ENCODE results near the gene WNT9B.

The WNT9B gene

DNA sequence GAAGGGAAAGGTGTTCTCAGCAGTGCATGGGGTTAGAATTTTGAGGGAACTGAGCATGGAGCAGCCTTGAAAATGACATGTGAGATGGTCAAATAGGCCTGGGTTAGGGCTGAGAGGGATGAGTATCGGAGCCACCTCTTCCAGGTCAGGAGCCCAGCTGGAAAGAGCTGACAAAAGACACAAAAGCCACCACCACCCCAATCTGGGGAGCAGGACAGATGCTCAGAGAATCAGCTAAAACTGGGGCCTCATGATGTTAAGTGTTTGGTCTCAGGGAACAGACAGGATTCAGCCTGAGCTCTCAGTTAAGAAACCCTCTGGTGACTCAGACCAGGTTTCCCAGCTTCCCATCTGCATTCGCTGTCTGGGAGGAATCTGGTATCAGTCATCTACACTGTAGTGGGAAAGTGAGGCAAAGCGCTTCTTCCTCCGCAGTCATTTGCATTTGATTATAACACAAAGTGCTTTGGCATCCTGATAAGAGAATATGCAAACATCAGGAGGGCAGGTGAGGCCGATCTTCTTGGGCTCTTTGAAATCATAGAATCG is 2.6 kb downstream of the WNT9B start:
- no peak for DNase-seq (ENCODE audit: low read depth in 2 of 2)

DNA sequence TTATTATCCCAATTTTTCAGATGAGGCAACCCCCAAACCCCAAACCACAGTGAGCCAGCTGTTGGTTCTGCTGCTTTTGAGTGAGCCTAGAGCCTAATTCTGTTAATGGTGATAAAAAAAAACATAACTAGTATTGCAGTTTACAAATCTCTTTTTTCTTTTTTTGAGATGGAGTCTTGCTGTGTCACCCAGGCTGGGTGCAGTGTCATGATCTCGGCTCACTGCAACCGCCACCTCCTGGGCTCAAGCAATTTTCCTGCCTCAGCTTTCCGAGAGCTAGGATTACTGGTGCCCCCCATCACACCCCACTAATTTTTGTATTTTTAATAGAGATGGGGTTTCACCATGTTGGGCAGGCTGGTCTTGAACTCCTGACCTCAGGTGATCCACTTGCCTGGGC is 3.1 kb downstream of the WNT9B start:
- DNase-seq (ENCODE audit: low read depth in 2 of 2): no peak

DNA sequence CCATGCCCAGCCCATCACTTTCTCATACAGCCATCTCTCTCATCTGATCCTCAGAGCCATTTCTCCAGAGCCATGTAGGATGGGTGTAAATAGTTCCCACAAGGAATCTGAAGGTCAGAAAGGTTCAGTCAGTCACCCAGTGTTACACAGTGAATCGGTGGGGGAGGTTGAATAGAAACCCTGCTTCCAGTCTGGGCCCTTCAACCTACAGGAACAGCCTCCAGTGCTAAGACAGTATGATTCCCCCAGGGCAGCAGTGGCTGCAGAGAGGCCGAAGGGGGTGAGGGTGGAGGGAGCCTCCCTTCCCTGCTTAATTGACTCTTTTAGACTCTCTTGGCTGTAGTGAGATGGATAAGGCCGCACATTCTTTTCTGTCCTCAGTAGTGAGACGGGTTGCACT is 3.6 kb downstream of the WNT9B start:
- no peak for DNase-seq (ENCODE audit: low read depth in 2 of 2)

DNA sequence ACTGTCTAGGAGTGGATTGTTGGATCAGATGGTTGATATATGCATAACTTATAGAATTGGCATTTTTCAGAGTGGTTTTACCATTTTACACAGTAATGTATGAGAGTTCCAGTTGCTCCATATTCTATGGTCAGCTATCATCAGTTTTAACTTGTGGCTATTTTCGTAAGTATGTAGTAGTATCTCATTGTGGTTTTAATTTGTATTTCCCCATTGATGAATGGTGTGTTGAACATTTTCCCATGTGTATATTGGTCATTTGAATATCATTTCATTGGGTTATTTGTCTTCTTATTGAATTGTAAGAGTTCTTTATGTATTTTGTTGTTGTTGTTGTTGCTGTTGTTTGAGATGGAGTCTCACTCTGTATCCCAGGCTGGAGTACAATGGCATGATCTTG is 6.2 kb downstream of the WNT9B start:
- DNase-seq (ENCODE audit: low read depth in 2 of 2): no peak

DNA sequence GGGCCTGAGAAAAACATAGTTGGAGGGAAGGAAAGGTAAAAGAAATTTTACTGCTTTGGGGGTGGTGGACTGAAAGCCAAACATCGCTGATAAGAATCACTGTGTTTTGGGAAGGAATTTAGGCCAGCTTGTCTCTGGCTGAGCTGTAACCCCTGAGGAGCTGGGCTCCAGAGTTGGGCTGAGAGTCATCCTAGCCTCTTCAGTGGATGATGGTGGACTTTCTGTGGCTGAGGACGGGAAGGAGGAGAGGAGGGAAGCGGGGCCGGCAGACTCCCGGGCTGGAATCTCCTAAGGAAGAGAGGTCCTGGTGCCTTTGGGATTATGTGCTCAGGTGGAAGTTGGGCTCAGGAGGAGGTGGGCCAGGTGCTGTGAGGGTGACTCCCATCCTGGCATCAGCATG is 8.6 kb downstream of the WNT9B start:
- DNase-seq (ENCODE audit: low read depth in 2 of 2): no peak

DNA sequence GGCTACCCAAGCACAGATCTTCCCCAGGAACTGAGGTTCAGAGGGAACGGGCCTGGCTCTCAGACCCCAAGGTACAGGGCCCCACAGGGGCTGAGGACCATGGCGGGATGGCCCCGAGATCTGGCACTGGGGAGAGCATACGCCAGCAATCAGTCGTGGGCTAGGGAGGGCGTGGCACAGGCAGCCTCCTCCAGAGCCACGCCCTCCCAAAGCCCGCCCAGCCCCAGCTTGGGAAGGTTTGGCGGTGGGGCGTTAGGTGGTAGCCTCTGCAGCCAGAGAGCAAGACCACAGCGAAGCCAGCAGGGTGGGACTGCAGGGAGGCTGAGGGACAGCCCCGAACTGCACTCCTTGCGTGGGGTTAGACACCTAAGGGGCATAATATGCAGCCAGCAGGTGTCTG is 11.6 kb downstream of the WNT9B start:
- DNase-seq (ENCODE audit: low read depth in 2 of 2): no peak

DNA sequence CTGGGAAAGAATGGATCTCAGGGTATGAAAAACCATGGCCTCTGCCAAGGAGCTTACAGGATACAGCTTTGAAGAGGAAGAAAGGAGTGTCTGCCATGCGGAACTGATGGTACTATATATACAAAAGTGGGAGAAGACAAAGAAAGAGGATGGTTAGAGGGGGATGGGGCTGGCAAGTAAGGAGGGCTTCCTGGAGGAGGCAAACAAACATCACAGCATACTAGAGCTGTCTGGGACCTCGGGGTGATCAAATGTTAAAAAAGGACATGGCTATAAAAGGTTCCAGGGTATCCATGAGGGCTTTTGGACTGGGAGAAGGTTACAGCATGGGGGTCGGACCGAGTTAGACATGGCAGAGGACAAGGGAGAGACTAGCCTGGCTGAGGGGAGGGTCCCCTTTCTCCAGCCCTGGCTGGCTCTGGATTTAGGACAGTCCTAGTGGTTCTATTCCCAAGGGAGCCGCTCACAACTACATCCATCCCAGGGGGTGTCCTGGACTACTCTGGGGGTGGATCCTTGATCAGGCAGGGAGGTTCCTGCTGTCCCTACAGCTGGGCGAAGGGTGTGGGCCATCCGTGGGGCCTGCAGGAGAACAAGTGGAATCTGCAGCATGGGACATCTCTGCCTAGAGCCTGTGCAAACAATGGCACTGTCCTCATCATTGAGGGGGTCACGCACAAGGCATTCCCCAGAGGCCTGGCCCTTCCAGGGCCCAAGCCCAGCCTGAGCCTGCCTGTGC is 12.2 kb downstream of the WNT9B start:
- DNase-seq (ENCODE audit: low read depth in 2 of 2): no peak

DNA sequence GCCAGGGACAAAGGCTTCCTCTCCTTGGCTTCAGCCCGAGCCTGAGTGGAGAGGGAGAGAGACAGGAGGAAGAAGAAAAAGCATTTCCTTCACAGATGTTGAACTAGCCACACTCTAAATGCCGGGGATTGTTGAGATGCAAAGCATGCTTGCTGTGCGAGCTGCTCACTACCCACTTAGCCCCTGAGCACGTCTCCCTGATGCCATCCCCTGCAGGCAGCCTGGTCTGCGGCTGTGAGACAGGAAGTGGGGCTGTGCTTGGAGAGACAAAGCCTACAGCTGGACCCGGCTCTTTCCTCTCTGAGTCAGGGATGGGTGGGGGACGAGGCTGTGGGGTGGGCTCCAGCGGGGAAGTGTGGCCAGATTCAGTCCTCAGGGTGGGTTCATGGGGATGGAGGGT is 13.7 kb downstream of the WNT9B start:
- DNase-seq (ENCODE audit: low read depth in 2 of 2): no peak

DNA sequence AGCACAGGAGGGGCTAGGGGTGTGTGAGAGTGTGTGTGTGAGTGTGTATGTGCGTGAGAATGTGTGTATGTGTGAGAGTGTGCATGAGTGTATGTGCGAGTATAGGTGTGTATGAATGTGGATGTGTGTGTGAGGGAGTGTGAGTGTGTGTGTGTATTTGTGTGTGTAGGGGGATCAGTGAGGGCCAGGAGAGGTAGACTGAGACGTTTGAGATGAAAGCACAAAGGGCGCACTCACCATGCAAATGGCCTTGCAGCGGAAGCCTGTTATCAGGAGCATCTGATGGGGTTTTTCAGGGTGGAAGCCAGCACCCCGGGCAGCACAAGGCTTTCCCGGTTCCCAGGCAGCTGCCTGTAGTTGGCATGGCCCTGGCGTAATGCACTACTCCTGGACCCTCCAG is 14.9 kb downstream of the WNT9B start:
- no peak for DNase-seq (ENCODE audit: low read depth in 2 of 2)

DNA sequence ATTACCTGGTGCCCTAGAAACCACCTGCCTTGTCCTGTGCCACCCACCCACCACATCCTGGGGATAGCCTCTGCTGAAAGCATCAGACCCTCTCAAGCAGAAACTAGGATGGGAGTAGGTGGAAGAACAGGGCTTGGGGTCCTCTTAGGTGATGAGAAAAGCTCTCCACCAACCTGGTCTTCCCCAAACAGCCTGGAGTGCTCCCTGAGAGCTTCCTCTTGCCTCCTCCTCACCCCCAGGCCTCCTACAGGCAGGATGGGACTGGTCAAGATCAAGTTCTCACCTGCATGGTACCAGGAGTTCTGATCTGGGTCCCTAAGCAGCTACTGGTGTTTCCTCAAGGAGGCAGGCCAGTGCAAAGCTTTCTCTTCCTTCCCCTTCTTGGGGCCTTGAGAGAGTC is 15.4 kb downstream of the WNT9B start:
- no peak for DNase-seq (ENCODE audit: low read depth in 2 of 2)

DNA sequence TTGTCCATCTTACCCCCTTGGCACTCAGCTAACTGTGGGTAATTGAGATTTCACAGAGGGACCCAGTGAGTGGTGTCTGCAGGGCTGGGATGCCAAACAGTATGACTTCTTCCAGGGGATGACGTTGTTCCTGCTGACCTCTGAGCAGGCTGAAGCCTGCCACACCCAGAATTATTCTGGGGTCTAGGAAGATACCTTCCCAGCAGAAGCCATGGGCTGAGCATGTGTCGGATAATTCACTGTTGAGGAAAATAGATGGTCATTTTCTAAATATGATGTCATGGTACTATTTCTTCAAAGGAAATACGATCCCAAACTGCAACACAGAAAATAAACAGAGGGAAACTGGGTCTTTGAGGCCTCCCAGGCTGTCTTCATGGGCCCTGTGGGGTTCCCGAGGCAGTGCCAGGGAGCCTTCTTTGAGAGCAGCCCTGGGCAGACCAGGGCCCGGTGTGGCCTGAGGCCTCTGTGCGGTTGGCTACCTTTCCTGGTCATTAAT is 17.4 kb downstream of the WNT9B start:
- no peak for DNase-seq (ENCODE audit: low read depth in 2 of 2)

DNA sequence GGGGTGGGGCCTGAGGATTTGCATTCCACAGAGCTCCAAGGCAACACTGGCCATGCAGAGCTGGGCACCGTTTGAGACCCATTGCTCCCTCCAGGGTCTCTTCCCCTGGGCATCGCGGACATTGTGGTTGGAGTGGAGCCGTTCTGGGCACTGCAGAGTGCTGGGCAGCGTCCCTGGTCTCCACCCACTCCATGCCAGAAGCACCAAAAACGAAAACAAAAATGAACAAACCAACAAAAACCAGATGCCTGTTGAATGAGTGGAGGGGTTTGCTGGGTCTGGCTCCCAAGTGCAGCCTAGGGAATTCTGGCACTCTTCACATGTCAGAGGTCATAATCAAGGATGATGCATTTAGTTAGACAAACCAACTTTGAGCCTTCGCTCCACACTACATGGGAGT is 17.9 kb downstream of the WNT9B start:
- no peak for DNase-seq (ENCODE audit: low read depth in 2 of 2)

DNA sequence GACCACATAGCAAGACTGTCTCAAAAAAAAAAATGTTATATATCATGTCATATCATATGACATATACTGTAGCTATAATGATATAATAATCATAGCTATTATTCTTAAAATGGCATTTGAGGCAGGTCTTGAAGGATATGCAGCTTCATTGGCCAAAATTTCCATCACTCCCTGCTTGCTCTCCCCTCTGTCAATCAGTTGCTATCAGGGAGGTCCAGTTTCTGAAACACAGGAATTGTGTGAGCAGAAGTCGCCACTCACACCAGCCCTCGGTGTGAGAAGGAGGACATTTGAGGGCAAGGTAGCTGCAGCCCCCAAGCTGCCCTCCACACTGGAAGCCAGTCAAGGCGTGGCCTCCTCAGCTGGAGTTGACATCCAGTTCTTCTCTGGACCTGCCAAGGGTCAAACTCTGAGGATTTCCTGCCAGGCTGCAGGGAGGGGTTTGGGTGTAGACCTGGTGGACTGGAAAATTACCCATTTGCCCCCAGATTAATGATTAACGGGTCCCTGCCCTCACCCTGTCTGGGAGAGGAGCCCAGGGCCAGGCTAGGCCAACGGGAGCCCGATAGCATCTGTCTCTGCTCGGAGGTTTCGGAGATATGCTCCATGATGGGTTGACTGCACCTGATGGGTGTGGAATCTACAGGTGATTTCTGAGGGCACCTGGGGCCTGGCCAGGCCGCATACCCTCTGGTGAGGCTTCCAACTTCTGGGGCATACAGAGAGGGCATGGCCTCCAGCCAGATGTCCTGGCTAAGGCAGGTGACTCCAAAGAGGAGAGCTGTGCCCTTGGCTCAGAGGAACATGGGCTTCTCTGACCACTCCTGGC is 18.8 kb downstream of the WNT9B start:
- no peak for DNase-seq (ENCODE audit: low read depth in 2 of 2)

DNA sequence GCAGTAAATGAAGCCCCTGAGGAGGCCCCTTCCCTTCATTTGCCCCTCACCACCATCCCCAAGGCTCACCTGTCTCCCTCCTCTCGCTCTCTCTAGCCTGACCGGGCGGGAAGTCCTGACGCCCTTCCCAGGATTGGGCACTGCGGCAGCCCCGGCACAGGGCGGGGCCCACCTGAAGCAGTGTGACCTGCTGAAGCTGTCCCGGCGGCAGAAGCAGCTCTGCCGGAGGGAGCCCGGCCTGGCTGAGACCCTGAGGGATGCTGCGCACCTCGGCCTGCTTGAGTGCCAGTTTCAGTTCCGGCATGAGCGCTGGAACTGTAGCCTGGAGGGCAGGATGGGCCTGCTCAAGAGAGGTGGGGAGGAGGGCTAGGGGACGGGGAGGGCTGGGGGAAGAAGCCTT is 21.0 kb downstream of the WNT9B start:
- DNase-seq (ENCODE audit: low read depth in 2 of 2): no peak

DNA sequence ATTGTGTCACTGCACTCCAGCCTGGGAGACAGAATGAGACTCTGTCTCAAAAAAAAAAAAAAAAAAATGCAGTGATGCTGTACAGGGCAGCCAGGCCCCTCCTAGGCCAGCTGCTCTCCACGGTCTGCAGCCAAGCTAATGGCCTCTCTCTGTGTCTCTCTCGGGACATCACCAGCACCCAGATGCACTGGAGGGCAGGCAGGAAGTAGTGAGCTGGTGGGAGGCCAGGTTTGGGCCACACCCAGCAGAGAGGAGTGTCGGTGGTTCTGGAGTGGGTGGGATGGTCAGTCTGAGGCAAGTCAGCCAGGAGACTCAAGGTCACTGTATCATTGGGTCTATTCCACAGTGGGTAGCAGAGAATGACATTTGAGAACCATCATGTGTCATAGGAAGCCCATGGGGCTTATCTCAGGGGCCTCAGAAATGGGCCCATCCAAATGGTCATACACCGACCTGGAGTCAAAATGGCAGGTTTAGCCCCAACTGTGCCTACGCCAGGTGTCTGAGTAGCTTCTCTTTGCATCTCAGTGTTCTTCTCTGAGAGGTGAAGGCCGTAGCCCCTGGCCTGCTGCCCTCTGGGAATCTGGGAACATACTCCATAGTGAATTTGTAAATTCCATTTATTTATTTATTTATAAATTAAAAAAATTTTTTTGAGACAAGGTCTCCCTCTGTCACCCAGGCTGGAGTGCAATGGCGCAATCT is 22.7 kb downstream of the WNT9B start:
- DNase-seq (ENCODE audit: low read depth in 2 of 2): no peak

DNA sequence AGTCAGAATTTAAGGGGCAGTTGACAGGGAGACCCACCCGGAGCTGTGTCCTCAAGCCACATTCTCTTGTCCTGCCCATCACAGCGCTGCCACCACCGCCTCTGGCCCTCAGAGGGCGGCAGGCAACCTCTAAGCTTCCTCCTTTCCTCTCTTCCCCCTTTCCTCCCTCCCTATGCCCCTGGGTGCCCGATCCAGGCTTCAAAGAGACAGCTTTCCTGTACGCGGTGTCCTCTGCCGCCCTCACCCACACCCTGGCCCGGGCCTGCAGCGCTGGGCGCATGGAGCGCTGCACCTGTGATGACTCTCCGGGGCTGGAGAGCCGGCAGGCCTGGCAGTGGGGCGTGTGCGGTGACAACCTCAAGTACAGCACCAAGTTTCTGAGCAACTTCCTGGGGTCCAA is 23.5 kb downstream of the WNT9B start:
- no peak for DNase-seq (ENCODE audit: low read depth in 2 of 2)

DNA sequence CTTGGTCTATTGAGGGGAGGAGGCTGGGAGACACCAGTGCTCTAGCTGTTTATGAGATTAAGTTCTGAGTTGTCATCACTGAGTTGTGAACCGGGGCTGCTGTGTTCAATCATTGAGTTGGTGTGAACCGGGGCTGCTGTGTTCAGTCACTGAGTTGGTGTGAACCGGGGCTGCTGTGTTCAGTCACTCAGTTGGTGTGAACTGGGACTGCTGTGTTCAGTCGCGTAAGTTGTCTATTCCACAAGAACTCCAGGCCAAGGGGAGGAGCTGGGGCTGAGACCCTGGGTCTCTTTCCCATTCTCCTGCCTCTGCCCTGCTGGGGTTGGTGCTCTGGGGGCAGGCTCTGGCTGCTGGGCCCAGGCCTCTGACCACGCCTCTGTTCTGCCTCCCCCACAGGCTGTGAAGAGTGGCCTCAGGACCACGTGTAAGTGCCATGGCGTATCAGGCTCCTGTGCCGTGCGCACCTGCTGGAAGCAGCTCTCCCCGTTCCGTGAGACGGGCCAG is 24.5 kb downstream of the WNT9B start:
- no peak for DNase-seq (ENCODE audit: low read depth in 2 of 2)

DNA sequence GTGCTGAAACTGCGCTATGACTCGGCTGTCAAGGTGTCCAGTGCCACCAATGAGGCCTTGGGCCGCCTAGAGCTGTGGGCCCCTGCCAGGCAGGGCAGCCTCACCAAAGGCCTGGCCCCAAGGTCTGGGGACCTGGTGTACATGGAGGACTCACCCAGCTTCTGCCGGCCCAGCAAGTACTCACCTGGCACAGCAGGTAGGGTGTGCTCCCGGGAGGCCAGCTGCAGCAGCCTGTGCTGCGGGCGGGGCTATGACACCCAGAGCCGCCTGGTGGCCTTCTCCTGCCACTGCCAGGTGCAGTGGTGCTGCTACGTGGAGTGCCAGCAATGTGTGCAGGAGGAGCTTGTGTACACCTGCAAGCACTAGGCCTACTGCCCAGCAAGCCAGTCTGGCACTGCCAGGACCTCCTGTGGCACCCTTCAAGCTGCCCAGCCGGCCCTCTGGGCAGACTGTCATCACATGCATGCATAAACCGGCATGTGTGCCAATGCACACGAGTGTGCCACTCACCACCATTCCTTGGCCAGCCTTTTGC is 25.0 kb downstream of the WNT9B start:
- DNase-seq (ENCODE audit: low read depth in 2 of 2): no peak

DNA sequence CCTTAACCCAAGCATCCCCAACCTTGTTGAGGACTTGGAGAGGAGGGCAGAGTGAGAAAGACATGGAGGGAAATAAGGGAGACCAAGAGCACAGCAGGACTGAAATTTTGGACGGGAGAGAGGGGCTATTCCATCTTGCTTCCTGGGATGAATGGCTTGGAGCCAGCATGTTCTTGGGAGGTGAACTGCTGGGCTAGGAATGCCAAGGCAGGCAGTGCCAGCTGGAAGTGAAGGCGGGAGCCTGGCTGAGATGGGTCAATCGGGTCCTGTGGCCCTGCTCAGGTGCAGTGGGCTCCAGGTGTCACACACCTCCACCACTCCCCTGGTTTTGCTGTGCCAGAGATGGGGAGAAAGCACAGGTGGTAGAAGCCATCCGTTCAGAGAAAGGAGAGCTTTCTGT is 25.5 kb downstream of the WNT9B start:
- DNase-seq (ENCODE audit: low read depth in 2 of 2): no peak

DNA sequence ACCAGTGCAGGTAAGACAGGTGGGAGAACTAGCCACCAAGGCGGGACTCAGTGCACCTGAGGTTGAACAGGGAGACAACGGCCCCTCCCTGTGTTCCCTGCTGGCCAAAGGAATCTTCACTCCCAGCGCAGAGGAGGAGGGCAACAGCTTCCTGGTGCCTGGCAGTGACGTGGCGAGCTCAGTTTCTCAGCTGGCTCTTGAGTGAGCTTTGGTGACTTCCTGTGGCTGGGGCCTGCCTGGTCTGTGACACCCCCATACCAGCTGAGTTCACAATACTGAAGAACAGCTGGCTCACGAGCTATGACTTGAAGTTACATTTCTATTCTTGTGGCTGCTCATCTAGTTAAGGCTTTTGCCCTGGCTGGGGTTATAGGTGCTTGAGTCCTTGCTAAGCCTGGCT is 26.1 kb downstream of the WNT9B start:
- DNase-seq (ENCODE audit: low read depth in 2 of 2): no peak

DNA sequence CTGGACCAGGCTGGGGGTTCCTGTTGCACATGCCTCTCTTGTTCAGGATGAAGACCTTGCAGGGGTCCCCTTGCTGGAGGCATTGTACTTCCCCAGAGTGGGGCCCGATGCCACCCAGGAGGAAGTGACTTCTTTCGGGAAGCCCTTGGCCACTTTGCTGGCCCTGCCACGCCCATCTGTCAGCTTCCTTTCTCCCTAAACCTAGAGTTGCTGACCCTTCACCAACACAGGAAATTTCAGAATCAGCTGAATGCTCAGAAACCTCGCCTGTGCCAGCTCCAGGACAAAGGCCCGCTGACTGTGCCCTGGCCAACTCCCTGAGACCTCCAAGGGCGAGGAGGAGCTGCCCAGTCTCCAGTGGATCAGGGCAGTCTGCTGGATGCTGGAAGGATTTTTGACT is 26.7 kb downstream of the WNT9B start:
- no peak for DNase-seq (ENCODE audit: low read depth in 2 of 2)

DNA sequence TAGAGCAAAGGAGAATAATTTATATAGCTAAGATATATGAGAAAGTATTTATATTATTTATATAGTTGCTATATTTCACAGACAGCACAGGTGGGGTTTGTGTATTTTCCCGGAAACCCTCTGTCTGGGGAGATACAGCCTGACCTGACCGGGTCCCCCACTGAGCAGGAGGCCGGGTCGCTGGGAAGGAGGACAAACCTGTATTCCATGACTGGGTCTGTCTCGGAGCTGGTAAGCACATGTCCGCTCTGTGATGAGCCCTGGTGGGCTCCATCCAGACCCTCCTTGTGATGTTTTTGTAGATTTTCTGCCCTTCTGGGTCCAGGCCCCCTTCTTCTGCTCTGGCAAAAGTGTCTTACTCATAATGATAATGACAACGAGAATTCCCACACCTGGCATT is 27.7 kb downstream of the WNT9B start:
- DNase-seq (ENCODE audit: low read depth in 2 of 2): no peak

Measured in activated CD8-positive, alpha-beta memory T cell treated with anti-CD3 and anti-CD28 coated beads for 4 hours (primary cell).